Hepatocyte (in vitro differentiated cells): Measurements from ENCODE around the gene SCAF1. TPM values are rescaled to one million over a fixed set of nuclear protein-coding genes. Genes with fewer than 3 reads are reported as not detected.
A peak's percentile ranks its signal among the peaks of the same experiment; 100 is the strongest.

Source experiments
- DNase-seq: peaks from one replicate; pipeline ENCODE4 v3.0.0-alpha.2; 2016; ENCODE audit warnings: low spot score
- H2AFZ ChIP-seq: fragments of 200-600 bp; sonication (generic); 2 replicates; pipeline ENCODE4 v1.6.0; 2016; ENCODE audit warnings: antibody characterized with exemption, mild to moderate bottlenecking
- H3K27ac ChIP-seq: fragments of 200-600 bp; sonication (generic); 2 replicates; pipeline ENCODE4 v1.5.1; 2016; ENCODE audit warnings: mild to moderate bottlenecking
- H3K27me3 ChIP-seq: fragments of 200-600 bp; sonication (generic); 2 replicates; pipeline ENCODE4 v1.6.1; 2016
- H3K36me3 ChIP-seq: fragments of 200-600 bp; sonication (generic); replicated peaks from 2 replicates; pipeline ENCODE4 v1.5.1; 2016; ENCODE audit warnings: low read depth; ENCODE audit not compliant: insufficient read depth
- H3K4me1 ChIP-seq: fragments of 200-600 bp; sonication (generic); 2 replicates; pipeline ENCODE4 v1.5.1; 2016; ENCODE audit warnings: mild to moderate bottlenecking, moderate library complexity; ENCODE audit not compliant: insufficient read depth
- H3K4me2 ChIP-seq: fragments of 200-600 bp; sonication (generic); 2 replicates; pipeline ENCODE4 v1.6.0; 2016
- H3K4me3 ChIP-seq: fragments of 200-600 bp; sonication (generic); 2 replicates; pipeline ENCODE4 v1.5.1; 2016; ENCODE audit warnings: mild to moderate bottlenecking
- H3K79me2 ChIP-seq: fragments of 200-600 bp; sonication (generic); 2 replicates; pipeline ENCODE4 v1.6.0; 2017; ENCODE audit warnings: mild to moderate bottlenecking
- H3K9me2 ChIP-seq: fragments of 200-600 bp; sonication (generic); replicated peaks from 2 replicates; pipeline ENCODE4 v1.6.0; 2017; ENCODE audit warnings: mild to moderate bottlenecking; ENCODE audit not compliant: insufficient read depth
- H3K9me3 ChIP-seq: fragments of 200-600 bp; sonication (generic); 2 replicates; pipeline ENCODE4 v1.5.1; 2016; ENCODE audit warnings: low read depth, mild to moderate bottlenecking
- H4K20me1 ChIP-seq: fragments of 200-600 bp; sonication (generic); 2 replicates; pipeline ENCODE4 v1.6.0; 2016; ENCODE audit warnings: mild to moderate bottlenecking; ENCODE audit not compliant: insufficient read depth, poor library complexity, severe bottlenecking
- CTCF ChIP-seq: fragments of 200-600 bp; sonication (generic); IDR thresholded peaks from 2 replicates; pipeline ENCODE4 v1.5.1; 2016; ENCODE audit warnings: antibody characterized with exemption, mild to moderate bottlenecking; ENCODE audit not compliant: poor library complexity
- EZH2 ChIP-seq: fragments of 200-600 bp; sonication (generic); IDR thresholded peaks from 2 replicates; pipeline ENCODE4 v1.6.1; 2016; ENCODE audit warnings: antibody characterized with exemption, mild to moderate bottlenecking, borderline replicate concordance
- EZH2phosphoT487 ChIP-seq: fragments of 200-600 bp; sonication (generic); IDR thresholded peaks from one replicate; pipeline ENCODE4 v1.6.1; 2018; ENCODE audit warnings: antibody characterized with exemption, mild to moderate bottlenecking, low read depth, moderate library complexity; ENCODE audit not compliant: unreplicated experiment, severe bottlenecking
- WGBS: methylation state at CpG from one replicate; pipeline ENCODE4 v1.1.6; 2016; ENCODE audit warnings: low lambda C conversion rate; ENCODE audit errors: missing lambda C conversion rate; 5-methylcytosine and 5-hydroxymethylcytosine counted together
- polyA plus RNA-seq: library from polyadenylated mRNA; unstranded; fragments of >200 nt; fragmentation: Nextera tagmentation; extraction: Ambion mirVana; gene quantifications from 2 replicates; pipeline ENCODE4 v1.2.1, GENCODE V29; 2016
- total RNA-seq: library from RNA; depleted of rRNA; stranded (reverse); fragments of >200 nt; gene quantifications from 2 replicates; pipeline ENCODE4 v1.2.3, GENCODE V29; 2014

Gene SCAF1
- total and polyA plus RNA-seq, 2 experiments from 2014 or later: 12.6 to 18.6 TPM

GRCh38 chr19:49660338-49660961, 18.4 kb downstream of the SCAF1 start:
- Histone ChIP-seq H3K27ac (no peak overlapping the region), H4K20me1 (no peaks in the 10 kb centered on the region), H3K9me3 (no peaks in the 10 kb centered on the region), H3K4me2 (no peak overlapping the region), H3K79me2 (peaks cover 11% of the 10 kb centered on the region), H3K9me2 (no peaks in the 10 kb centered on the region), H3K4me1 (peaks cover 8% of the 10 kb centered on the region), H3K27me3 (no peaks in the 10 kb centered on the region), H2AFZ (no peak overlapping the region), H3K36me3 (no peaks in the 10 kb centered on the region), H3K4me3 (no peak overlapping the region)
- TF ChIP-seq EZH2 (no peak), EZH2phosphoT487 (no peak), CTCF (no peak)
- no peak for DNase-seq
- 94% methylated on average over 15 of the region's 15 CpGs for WGBS

- no peaks in the 10 kb centered on the region for H3K36me3 ChIP-seq
- H3K9me2 ChIP-seq: no peaks in the 10 kb centered on the region
- WGBS: 97% methylated on average over 16 of the region's 16 CpGs
- DNase-seq: no peak
- no peak overlapping the region for H2AFZ ChIP-seq
- H3K27ac ChIP-seq: no peak overlapping the region
- H4K20me1 ChIP-seq: no peaks in the 10 kb centered on the region
- no peak overlapping the region for H3K4me2 ChIP-seq
- peaks cover 20% of the 10 kb centered on the region for H3K79me2 ChIP-seq
- no peak overlapping the region for H3K4me3 ChIP-seq
- peaks cover 12% of the 10 kb centered on the region for H3K4me1 ChIP-seq
- H3K27me3 ChIP-seq: no peaks in the 10 kb centered on the region
- no peak for TF ChIP-seq CTCF
- no peak for TF ChIP-seq EZH2phosphoT487
- no peak for TF ChIP-seq EZH2
- no peaks in the 10 kb centered on the region for H3K9me3 ChIP-seq
Observed at GRCh38 chr19:49662011-49662410, 20.0 kb downstream of the SCAF1 start.

GRCh38 chr19:49663224-49663623, 21.2 kb downstream of the SCAF1 start:
- Histone ChIP-seq H4K20me1 (no peaks in the 10 kb centered on the region), H3K4me1 (peaks cover 12% of the 10 kb centered on the region), H2AFZ (no peak overlapping the region), H3K4me3 (no peak overlapping the region), H3K4me2 (peak overlapping the region; percentile 94), H3K9me2 (no peaks in the 10 kb centered on the region), H3K27ac (no peak overlapping the region), H3K27me3 (no peaks in the 10 kb centered on the region), H3K36me3 (no peaks in the 10 kb centered on the region), H3K9me3 (no peaks in the 10 kb centered on the region), H3K79me2 (peaks cover 31% of the 10 kb centered on the region)
- WGBS: 88% methylated on average over 12 of the region's 12 CpGs
- TF ChIP-seq EZH2phosphoT487 (no peak), CTCF (no peak)
- no peak for DNase-seq
